CD4-positive, alpha-beta T cell treated with Interleukin-2 at 100 ng/mL for 4 hours (primary cell): Measurements from ENCODE around the gene TRAM2.
"Not testable (repeated sequence)": the region's sequence is repeated elsewhere in the genome, so short reads cannot be mapped to it uniquely, and the experiment has no call there.

Experiments
- DNase-seq: peaks from one replicate; pipeline ENCODE4 v3.0.0-alpha.2; 2020; ENCODE audit warnings: low spot score

Gene TRAM2

DNA sequence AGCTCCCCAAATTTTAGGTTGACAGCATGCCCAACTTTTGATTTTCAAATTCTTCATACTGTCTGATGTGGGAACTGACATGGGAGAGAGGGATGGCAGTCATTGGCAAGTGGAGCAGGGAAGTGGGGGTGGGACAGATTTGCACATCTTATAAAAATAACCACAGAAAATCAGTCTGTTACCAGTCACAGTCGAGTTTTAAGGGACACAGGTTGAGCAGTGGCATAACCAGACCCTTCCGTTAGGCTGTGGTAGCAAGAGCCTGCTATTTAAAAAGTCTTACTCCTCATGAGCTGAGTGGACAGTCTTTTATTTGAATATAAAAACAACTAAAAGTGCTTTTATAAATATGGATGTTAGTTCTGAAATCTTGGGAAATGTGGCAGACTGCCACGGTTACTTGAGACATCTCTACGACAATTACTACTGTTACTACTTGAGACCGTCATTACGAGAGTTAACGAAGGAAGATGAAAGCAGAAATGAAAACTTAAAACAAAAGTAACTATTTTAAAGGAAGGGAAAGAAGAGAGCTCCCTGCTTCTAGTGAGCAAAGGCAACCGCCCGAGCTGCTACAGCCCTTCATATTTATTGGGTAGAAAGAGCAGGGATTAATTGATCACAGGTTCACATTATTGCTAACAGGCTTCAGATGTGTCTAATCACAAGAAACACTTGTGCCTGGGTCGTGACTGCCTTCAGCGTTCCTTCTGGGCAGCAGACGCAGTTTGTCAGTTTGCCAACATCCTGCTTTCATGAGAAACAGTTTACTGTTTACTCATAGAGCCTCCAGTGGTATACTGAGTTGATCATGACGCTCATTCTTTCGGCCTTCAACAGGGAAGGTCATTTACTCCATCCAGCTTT is 85.4 kb downstream of the TRAM2 start:
- DNase-seq, result no peak

DNA sequence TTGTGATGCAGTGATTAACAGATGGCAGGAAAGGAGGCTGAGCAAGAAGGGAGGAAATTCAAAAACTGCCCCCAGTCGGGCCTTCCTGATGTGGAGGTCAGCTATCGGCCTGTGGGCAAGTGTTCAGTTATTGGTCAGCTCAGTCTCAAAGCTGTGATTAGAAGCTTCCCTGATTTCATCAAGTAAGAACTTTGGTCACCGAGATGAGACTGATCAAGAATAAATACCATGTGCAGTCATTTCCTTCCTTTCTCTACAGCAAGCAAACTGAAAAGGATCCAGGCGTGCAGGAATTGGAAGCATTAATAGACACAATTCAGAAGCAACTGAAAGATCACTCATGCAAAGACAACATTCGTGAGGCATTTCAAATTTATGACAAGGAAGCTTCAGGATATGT is 87.0 kb downstream of the TRAM2 start:
- DNase-seq, result no peak

DNA sequence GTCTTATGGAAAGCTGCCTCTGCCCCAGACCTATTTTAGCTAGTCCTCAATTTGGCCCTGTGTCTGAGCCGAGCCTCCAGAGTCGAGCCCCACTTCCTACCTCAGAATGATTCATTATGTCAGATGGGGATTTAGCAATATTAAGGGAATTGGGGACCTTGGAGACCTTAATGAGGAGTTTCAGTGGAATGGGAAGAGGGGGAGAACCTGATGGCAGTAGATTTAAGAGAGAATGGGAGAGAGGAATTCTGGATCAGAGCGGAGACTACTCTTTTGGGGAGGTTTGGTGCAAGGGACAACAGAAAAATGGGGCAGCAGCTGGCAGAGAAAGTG is 93.2 kb downstream of the TRAM2 start:
- DNase-seq, result no peak

DNA sequence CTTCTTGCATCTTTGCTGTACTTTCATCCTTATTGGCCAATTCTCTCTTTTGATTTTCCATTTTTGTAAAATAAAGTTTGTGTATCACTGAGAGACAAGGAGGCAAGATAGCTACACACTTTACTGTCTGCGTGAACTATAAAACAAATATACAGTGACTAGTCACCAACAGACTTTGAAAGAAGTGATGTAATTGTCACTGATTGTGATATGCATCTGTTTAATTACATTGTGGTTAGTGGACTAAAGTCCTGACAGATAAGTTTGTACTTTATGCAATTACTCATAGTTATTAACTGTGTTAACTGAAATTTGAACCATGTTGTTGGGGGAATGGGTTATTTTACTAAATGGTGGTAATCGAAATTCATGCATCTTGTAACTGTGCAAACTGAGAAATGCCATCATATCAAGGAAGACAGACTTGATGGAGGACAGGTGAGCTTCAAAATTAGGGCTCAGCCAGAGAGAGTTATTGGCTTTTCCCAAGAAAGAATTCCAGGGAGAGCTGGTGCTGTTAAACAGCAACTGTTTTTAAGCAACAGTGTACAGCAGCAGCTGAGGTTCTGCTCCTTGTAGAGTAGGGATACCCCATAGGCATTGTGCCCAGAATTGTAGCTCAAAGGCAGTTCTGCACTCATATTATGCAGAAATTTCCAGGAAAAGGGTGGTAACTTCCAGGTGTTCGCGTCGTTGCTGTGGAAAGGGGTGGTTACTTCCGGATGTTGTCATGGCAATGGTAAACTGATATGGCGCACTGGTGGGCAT is 93.8 kb downstream of the TRAM2 start:
- no peak for DNase-seq

DNA sequence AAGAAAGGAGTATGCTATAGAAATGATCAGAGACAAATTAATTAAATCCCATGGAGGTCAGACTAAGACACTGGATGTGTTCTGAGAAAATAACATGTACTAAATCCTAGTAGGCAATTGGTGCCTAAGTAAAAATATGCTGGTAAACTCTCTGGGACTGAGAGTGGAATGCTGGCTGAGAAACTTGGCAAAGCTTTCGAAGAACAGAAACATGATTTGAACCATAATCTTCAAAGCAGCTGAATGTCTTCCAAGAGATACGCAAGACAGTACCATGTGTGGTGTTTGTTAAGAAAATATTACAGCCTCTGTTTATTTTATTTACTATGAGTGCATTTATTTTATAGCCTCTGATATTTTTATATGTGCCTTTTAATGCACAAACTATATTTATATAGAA is 101.6 kb downstream of the TRAM2 start:
- DNase-seq, result no peak

DNA sequence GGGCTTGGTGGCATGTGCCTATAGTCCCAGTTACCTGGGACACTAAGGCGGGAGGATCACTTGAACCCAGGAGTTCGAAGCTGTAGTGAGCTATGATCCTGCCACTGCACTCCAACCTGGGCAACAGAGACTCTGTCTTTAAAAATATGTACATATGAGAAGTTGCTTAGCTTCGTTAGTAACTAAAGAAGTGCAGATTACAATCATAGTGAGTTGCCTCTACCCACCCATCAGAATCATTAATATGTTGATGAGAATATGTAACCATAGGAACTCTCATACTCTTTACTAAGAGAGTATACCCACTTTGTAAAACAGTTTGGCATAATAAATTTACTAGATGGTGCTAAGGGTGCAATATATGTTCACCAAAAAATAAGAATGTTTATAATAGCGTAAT is 102.7 kb downstream of the TRAM2 start:
- DNase-seq, result no peak

DNA sequence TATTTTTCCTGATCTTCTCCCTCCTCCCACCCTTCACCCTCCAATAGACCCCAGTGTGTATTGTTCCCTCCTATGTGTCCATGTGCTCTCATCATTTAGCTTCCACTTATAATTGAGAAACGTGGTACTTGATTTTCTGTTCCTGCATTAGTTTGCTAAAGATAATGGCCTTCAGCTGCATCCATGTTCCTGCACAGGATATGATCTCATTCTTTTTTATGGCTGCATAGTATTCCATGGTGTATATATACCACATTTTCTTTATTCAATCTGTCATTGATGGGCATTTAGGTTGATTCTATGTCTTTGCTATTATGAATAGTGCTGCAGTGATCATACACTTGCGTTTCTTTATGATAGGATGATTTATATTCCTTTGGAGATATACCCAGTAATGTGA is 115.7 kb downstream of the TRAM2 start:
- DNase-seq, result not testable (repeated sequence)

DNA sequence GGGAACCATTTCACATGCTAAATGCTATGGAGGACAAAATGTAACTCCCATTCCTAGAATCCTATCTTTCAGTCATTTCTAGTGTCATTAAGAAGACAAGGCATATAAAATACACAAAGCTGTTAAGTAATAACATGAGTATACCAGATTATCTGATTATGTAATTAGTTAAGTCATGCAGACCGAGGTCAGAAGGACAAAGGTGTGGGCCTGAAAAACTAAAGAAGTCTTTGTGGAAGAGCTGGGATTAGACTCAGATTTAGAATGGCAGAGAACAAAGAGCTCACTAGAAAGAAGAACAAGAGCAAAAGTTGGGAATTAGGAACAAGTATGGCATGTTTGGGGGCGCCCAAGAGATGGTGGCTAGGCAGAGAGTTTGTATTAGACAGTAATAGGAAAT is 119.8 kb downstream of the TRAM2 start:
- no peak for DNase-seq

DNA sequence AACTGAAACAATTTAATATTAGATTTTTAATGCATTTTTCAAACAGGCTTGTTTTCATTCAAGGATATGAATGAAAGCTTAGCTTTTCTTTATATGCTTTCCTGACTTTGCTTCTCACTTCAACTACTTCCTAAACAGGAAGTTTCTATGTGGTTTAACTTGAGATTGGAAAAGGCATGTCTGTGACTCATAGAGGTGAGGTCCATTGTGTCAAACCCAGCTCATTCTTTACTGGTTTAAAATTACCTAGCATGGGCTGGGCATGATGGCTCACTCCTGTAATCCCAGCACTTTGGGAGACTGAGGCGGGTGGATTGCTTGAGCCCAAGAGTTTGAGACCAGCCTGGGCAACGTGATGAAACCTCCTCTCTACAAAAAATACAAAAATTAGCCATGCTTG is 122.3 kb downstream of the TRAM2 start:
- no peak for DNase-seq
